H4 (cell line): Measurements from ENCODE around the gene ZNF738. TPM values are rescaled to one million over a fixed set of nuclear protein-coding genes. Genes with fewer than 3 reads are reported as not detected.

ENCODE experiments used
- DNase-seq: peaks from one replicate; pipeline ENCODE4 v3.0.0-alpha.2; 2015; ENCODE audit warnings: low spot score
- total RNA-seq: library from RNA; depleted of rRNA; stranded (reverse); fragments of >200 nt; shearing (Covaris generic); gene quantifications from 2 replicates; pipeline ENCODE4 v1.2.3, GENCODE V29; 2014; rRNA removed

Gene ZNF738
- total RNA-seq, 1 experiment from 2014 or later = 9.7 TPM

DNA sequence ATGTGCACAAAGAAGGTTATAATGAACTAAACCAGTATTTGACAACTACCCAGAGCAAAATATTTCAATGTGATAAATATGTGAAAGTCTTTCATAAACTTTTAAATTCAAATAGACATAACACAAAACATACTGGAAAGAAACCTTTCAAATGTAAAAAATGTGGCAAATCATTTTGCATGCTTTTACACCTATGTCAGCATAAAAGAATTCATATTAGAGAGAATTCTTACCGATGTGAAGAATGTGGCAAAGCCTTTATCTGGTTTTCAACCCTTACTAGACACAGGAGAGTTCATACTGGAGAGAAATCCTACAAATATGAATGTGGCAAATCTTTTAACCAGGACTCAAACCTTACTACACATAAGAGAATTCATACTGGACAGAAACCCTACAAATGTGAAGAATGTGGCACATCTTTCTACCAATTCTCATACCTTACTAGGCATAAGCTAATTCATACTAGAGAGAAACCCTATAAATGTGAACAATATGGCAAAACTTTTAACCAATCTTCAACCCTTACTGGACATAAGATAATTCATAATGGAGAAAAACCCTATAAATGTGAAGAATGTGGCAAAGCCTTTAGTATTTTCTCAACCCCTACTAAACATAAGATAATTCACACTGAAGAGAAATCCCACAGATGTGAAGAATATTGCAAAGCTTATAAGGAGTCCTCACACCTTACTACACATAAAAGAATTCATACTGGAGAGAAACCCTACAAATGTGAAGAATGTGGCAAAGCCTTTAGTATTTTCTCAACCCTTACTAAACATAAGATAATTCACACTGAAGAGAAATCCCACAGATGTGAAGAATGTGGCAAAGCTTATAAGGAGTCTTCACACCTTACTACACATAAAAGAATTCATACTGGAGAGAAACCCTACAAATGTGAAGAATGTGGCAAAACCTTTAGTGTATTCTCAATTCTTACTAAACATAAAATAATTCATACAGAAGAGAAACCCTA lies 64.5 kb downstream of the ZNF738 start:
- DNase-seq = no peak

Other genes with a start within 250 kb of the ZNF738 start
- gene ZNF431, start 217.0 kb upstream of the ZNF738 start, total RNA-seq = 2.0 and 4.1 TPM in 2 replicates
- 2.4 and 3.4 TPM in 2 replicates for gene ZNF708, start 29.6 kb upstream of the ZNF738 start, total RNA-seq
- gene ZNF493, start 38.1 kb downstream of the ZNF738 start, total RNA-seq = 3.6 and 8.9 TPM in 2 replicates
- 4.0 and 9.1 TPM in 2 replicates for gene ZNF429, start 146.6 kb downstream of the ZNF738 start, total RNA-seq